ENCODE data around the gene PDXK. TPM values are rescaled to one million over a fixed set of nuclear protein-coding genes. Genes with fewer than 3 reads are reported as not detected.
"Not testable (repeated sequence)": the region's sequence is repeated elsewhere in the genome, so short reads cannot be mapped to it uniquely, and the experiment has no call there.

PDXK gene
- total RNA-seq, 2 donors from 2014 or later: 74.7 to 109 TPM

GRCh38 chr21:43693981-43694380, 24.9 kb upstream of the PDXK start:
- no peak for DNase-seq (ENCODE audit: low spot score)
- intact Hi-C loops (cut with DNase I): no loop called here

- DNase-seq (ENCODE audit: low spot score): no peak
These were observed 24.4 kb upstream of the PDXK start for GRCh38 chr21:43694437-43695079.

GRCh38 chr21:43696214-43696613, 22.7 kb upstream of the PDXK start:
- intact Hi-C loops (cut with DNase I): no loop called here
- DNase-seq (ENCODE audit: low spot score): peak; percentile 65

More at GRCh38 chr21:43694437-43695079, 24.4 kb upstream of the PDXK start:
- intact Hi-C loops (cut with DNase I): no loop called here

- peak; percentile 31 for DNase-seq (ENCODE audit: low spot score)
- intact Hi-C loops (cut with DNase I): no loop called here
These were observed 20.9 kb upstream of the PDXK start for GRCh38 chr21:43697758-43698643.

GRCh38 chr21:43699492-43699777, 19.5 kb upstream of the PDXK start:
- DNase-seq (ENCODE audit: low spot score): peak; percentile 35
- intact Hi-C loops (cut with DNase I): not testable (repeated sequence)

- intact Hi-C loops (cut with DNase I): no loop called here
- DNase-seq (ENCODE audit: low spot score): peak; percentile 62
These were observed 18.9 kb upstream of the PDXK start for GRCh38 chr21:43699933-43700599.

GRCh38 chr21:43701936-43702784, 16.8 kb upstream of the PDXK start:
- intact Hi-C loops (cut with DNase I): no loop called here
- peak; percentile 71 for DNase-seq (ENCODE audit: low spot score)

- intact Hi-C loops (cut with DNase I): no loop called here
- no peak for DNase-seq (ENCODE audit: low spot score)
These were observed 16.2 kb upstream of the PDXK start for GRCh38 chr21:43702785-43703034.

- DNase-seq (ENCODE audit: low spot score): no peak
- intact Hi-C loops (cut with DNase I): no loop called here
These were observed 15.7 kb upstream of the PDXK start for GRCh38 chr21:43703035-43703880.

GRCh38 chr21:43707462-43707861, 11.5 kb upstream of the PDXK start:
- intact Hi-C loops (cut with DNase I): no loop called here
- DNase-seq (ENCODE audit: low spot score): no peak

GRCh38 chr21:43708745-43709381, 10.1 kb upstream of the PDXK start:
- intact Hi-C loops (cut with DNase I): no loop called here
- DNase-seq (ENCODE audit: low spot score): no peak

- no peak for DNase-seq (ENCODE audit: low spot score)
- intact Hi-C loops (cut with DNase I): no loop called here
These were observed 6.5 kb upstream of the PDXK start for GRCh38 chr21:43712268-43712942.

GRCh38 chr21:43713123-43713522, 5.8 kb upstream of the PDXK start:
- intact Hi-C loops (cut with DNase I); DNase-seq (ENCODE audit: low spot score): not testable (repeated sequence)

GRCh38 chr21:43716376-43717165, 2.4 kb upstream of the PDXK start:
- DNase-seq (ENCODE audit: low spot score): no peak
- intact Hi-C loops (cut with DNase I): no loop called here

- intact Hi-C loops (cut with DNase I): no loop called here
- DNase-seq (ENCODE audit: low spot score): no peak
These were observed 1.6 kb upstream of the PDXK start for GRCh38 chr21:43717166-43717853.

All from posterior vena cava (tissue), 2 donors.